Heart left ventricle (tissue), 16 donors: ENCODE measurements around the gene PCDHB5. TPM values are rescaled to one million over a fixed set of nuclear protein-coding genes. Genes with fewer than 3 reads are reported as not detected.
"Not testable (repeated sequence)": the region's sequence is repeated elsewhere in the genome, so short reads cannot be mapped to it uniquely, and the experiment has no call there.

ENCODE experiments used
- ATAC-seq, 4 donors: fragments of 200-7000 bp; cut with Tn5 transposase; one replicate each; pipeline ENCODE4 v1.9.1; 2020 to 2022; ENCODE audit warnings: moderate library complexity in 4 of 4, mild to moderate bottlenecking in 3 of 4, moderate number of reproducible peaks in 1 of 4
- DNase-seq, 5 donors: peaks; one replicate each; pipeline ENCODE4 v3.0.0-alpha.2; 2020
- H3K27ac ChIP-seq, 12 donors: fragments of 200-600 bp; sonication (generic) in 4 of 12; one replicate each; pipeline versions ENCODE4 v1.5.0 to v1.8.0; 2016 to 2022; ENCODE audit warnings: mild to moderate bottlenecking in 2 of 12
- H3K27me3 ChIP-seq, 9 donors: fragments of 200-600 bp; sonication (generic) in 2 of 9; one replicate each; pipeline versions ENCODE4 v1.5.1 to v1.8.0; 2016 to 2022; ENCODE audit warnings: mild to moderate bottlenecking in 3 of 9
- H3K36me3 ChIP-seq, 9 donors: fragments of 200-600 bp; sonication (generic) in 2 of 9; one replicate each; pipeline versions ENCODE4 v1.5.0 to v1.8.0; 2018 to 2022; ENCODE audit warnings: mild to moderate bottlenecking in 2 of 9
- H3K4me1 ChIP-seq, 12 donors: fragments of 200-600 bp; sonication (generic) in 4 of 12; one replicate each; pipeline versions ENCODE4 v1.5.0 to v1.8.0; 2016 to 2022; ENCODE audit warnings: mild to moderate bottlenecking in 3 of 12
- H3K4me3 ChIP-seq, 12 donors: fragments of 200-600 bp; sonication (generic) in 4 of 12; one replicate each; pipeline versions ENCODE4 v1.5.0 to v1.8.0; 2017 to 2022; ENCODE audit warnings: mild to moderate bottlenecking in 9 of 12, moderate library complexity in 4 of 12
- H3K9me3 ChIP-seq, 12 donors: fragments of 200-600 bp; sonication (generic) in 4 of 12; one replicate each; pipeline versions ENCODE4 v1.5.0 to v1.8.0; 2016 to 2022; ENCODE audit warnings: mild to moderate bottlenecking in 1 of 12
- POLR2A ChIP-seq, 2 donors: fragments of 450-650 bp; IDR thresholded peaks; one replicate each; pipeline ENCODE4 v1.6.1; 2017; ENCODE audit warnings: antibody characterized with exemption in 2 of 2, mild to moderate bottlenecking in 2 of 2, moderate library complexity in 2 of 2
- WGBS, 4 donors: extraction: QIAGEN DNeasy Blood & Tissue Kit in 2 of 4; methylation state at CpG; one replicate each; pipeline versions ENCODE4 v1.1.5 to v1.1.7; 2013 to 2018; 5-methylcytosine and 5-hydroxymethylcytosine counted together
- intact Hi-C, 10 donors: fragments of 100-400 bp; cut with DNase I; formaldehyde crosslinking; loops; one replicate each; pipeline versions ENCODE4 v1.11.1 to v1.14.2; 2022
- polyA plus RNA-seq, 2 donors: library from polyadenylated mRNA; stranded (reverse); fragments of 200-250 nt; gene quantifications; one replicate each; pipeline ENCODE4 v1.2.3, GENCODE V29; 2013
- total RNA-seq, 9 donors: library from RNA; depleted of rRNA in 2 of 9; stranded (reverse); fragments of >200 nt in 2 of 9; fragmentation: NEBNext Ultra II Directional in 3 of 9; extraction: Animal tissue kit (Norgen Biotek cat#: 25700) in 3 of 9; gene quantifications; one replicate each; pipeline versions ENCODE4 v1.1.0 to v1.2.4, GENCODE V29; 2016 to 2023
- TF ChIP-seq, protein P1 (sequence below), 12 donors: fragments of 200-600 bp; sonication (generic) in 4 of 12; IDR thresholded peaks; one replicate each; pipeline versions ENCODE4 v1.5.0 to v1.8.0; 2018 to 2022; ENCODE audit warnings: antibody characterized with exemption in 12 of 12, mild to moderate bottlenecking in 5 of 12
- donor health status: ischemic (EF 13 %, LVEDD 7.1; RV severe dilation, severe dysfunction).
- donor health status: healthy with polysubstance abuse.
- donor health status: DM: no; HTN: yes; CAD: no.
- donor health status: DM: no; HTN: no; CAD: no.
- donor health status: ischemic (EF 25% LVEDD 6.9; RV normal size, moderate dysfunction).
- donor health status: ischemic (EF 25% LVEDD 5.7; RV mildly dilated, moderate dysfunction).
- donor health status: healthy.
- donor health status: DM: yes; HTN: yes; CAD: no.
- donor health status: ischemic (EF 35%, LVEDD 5.7; RV mildly dilated, moderate dysfunction).
- donor health status: nonischemic (EF 11% LVEDD 7.7; RV severe dilation, severe dysfunction).
- donor health status: DM: yes; HTN: yes; CAD: no.
- donor health status: PGD.
- donor health status: ischemic (EF 29% LVEDD 5.4; RV normal size, mild dysfunction).
- donor health status: nonischemic (EF 23%, LVEDD 6.1; RV moderate dilation, normal function).

Gene PCDHB5
- total and polyA plus RNA-seq, 11 donors: 0.69 to 6.4 (median 3.5) TPM

- H3K4me1 ChIP-seq: no peaks in the 10 kb centered on the region
- TF ChIP-seq, protein P1, sequence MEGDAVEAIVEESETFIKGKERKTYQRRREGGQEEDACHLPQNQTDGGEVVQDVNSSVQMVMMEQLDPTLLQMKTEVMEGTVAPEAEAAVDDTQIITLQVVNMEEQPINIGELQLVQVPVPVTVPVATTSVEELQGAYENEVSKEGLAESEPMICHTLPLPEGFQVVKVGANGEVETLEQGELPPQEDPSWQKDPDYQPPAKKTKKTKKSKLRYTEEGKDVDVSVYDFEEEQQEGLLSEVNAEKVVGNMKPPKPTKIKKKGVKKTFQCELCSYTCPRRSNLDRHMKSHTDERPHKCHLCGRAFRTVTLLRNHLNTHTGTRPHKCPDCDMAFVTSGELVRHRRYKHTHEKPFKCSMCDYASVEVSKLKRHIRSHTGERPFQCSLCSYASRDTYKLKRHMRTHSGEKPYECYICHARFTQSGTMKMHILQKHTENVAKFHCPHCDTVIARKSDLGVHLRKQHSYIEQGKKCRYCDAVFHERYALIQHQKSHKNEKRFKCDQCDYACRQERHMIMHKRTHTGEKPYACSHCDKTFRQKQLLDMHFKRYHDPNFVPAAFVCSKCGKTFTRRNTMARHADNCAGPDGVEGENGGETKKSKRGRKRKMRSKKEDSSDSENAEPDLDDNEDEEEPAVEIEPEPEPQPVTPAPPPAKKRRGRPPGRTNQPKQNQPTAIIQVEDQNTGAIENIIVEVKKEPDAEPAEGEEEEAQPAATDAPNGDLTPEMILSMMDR (IDR thresholded peaks at IDR 0.05): no peak
- TF ChIP-seq POLR2A (IDR thresholded peaks at IDR 0.05): no peak
- H3K4me3 ChIP-seq: no peak overlapping the region
- no peak for DNase-seq
- peaks cover 0 to 9% (median 0%) of the 10 kb centered on the region in 9 donors for H3K27me3 ChIP-seq
- H3K27ac ChIP-seq: no peak overlapping the region
- intact Hi-C loops: no loop called here
- peaks cover 0 to 86% (median 7%) of the 10 kb centered on the region in 12 donors for H3K9me3 ChIP-seq
- ATAC-seq: no peak
- WGBS, 4 donors: 85 to 92% (median 88%) methylated on average over 1 of the region's 1 CpG
- H3K36me3 ChIP-seq: no peaks in the 10 kb centered on the region
These were observed 7.7 kb upstream of the PCDHB5 start for GRCh38 chr5:141127305-141127704.

GRCh38 chr5:141135718-141136266, 786 bp downstream of the PCDHB5 start:
- Histone ChIP-seq H3K4me3 (peak overlapping the region; percentile 3 to 61 (median 44)), H3K27ac (no peak overlapping the region), H3K36me3 (no peaks in the 10 kb centered on the region), H3K4me1 (no peaks in the 10 kb centered on the region), H3K9me3 (peaks cover 0 to 100% (median 44%) of the 10 kb centered on the region in 12 donors), H3K27me3 (peaks cover 0 to 4% (median 0%) of the 10 kb centered on the region in 9 donors)
- TF ChIP-seq, protein P1 (IDR thresholded peaks at IDR 0.05): no peak
- TF ChIP-seq POLR2A (IDR thresholded peaks at IDR 0.05): no peak
- DNase-seq (no peak), ATAC-seq (no peak)
- intact Hi-C loops: no loop called here
- WGBS, 4 donors: 38 to 52% (median 43%) methylated on average over 16 to 19 of the region's 19 CpGs

DNA sequence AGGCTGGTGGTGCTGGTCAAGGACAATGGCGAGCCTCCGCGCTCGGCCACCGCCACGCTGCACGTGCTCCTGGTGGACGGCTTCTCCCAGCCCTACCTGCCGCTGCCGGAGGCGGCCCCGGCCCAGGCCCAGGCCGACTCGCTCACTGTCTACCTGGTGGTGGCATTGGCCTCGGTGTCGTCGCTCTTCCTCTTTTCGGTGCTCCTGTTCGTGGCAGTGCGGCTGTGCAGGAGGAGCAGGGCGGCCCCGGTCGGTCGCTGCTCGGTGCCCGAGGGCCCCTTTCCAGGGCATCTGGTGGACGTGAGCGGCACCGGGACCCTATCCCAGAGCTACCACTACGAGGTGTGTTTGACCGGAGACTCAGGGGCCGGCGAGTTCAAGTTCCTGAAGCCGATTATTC, 2.3 kb downstream of the PCDHB5 start:
- DNase-seq, H3K4me3 ChIP-seq, intact Hi-C loops, H3K27ac ChIP-seq, H3K27me3 ChIP-seq, ATAC-seq, H3K4me1 ChIP-seq, H3K36me3 ChIP-seq: not testable (repeated sequence)
- H3K9me3 ChIP-seq: peaks cover 0 to 100% (median 49%) of the 10 kb centered on the region in 12 donors
- 43 to 58% (median 50%) methylated on average over 8 to 34 of the region's 34 CpGs for WGBS, 4 donors

DNA sequence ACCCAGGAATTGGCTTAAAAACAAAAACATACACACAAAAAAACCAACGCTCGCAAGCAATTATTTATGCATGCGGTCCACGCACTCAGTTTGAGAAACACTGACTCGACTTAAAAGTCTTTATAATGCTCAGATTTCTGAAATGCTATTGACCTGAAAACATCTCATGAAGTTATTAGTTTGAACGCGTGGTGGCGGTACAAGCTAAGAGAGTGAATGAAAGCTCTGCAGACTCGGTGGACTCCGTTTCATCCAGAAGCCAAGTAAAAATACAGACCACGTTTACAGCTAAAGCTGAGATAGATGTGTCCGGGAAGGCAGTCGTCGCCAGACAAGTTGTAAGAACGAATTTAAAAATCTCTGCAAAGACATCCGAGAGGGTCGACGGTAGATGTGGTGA, 14.8 kb downstream of the PCDHB5 start, which contains the start of gene PCDHB6:
Gene PCDHB6 (plus strand): TSS at position 246 of the 400 bp plus-strand sequence. CDS start 201 bp downstream, outside the sequence.
- no peak for DNase-seq
- no peaks in the 10 kb centered on the region for H3K36me3 ChIP-seq
- no peaks in the 10 kb centered on the region for H3K4me1 ChIP-seq
- H3K4me3 ChIP-seq: peak within 1 kb of the TSS in 8 of 12 donors; percentile 8 to 37 (median 22)
- WGBS, 4 donors: 12 to 16% (median 14%) methylated on average over 18 of the region's 18 CpGs
- peaks cover 0 to 35% (median 4%) of the 10 kb centered on the region in 9 donors for H3K27me3 ChIP-seq
- TF ChIP-seq, protein P1 (IDR thresholded peaks at IDR 0.05): peak in 6 of 12 donors; percentile 17 to 44 (median 31)
- TF ChIP-seq POLR2A (IDR thresholded peaks at IDR 0.05): no peak
- intact Hi-C loops: no loop called here
- H3K9me3 ChIP-seq: peaks cover 0 to 94% (median 39%) of the 10 kb centered on the region in 12 donors
- H3K27ac ChIP-seq: no peak within 1 kb of the TSS
- ATAC-seq: no peak
